HG02678 (cell line): ENCODE data around the gene ARID3A.
"Not testable (repeated sequence)": the region's sequence is repeated elsewhere in the genome, so short reads cannot be mapped to it uniquely, and the experiment has no call there.

Experiments
- ATAC-seq: cut with Tn5 transposase; IDR thresholded peaks from one replicate; pipeline ENCODE4 v1.9.1; 2021; ENCODE audit warnings: mild to moderate bottlenecking, moderate library complexity; ENCODE audit not compliant: unreplicated experiment

Gene ARID3A, protein sequence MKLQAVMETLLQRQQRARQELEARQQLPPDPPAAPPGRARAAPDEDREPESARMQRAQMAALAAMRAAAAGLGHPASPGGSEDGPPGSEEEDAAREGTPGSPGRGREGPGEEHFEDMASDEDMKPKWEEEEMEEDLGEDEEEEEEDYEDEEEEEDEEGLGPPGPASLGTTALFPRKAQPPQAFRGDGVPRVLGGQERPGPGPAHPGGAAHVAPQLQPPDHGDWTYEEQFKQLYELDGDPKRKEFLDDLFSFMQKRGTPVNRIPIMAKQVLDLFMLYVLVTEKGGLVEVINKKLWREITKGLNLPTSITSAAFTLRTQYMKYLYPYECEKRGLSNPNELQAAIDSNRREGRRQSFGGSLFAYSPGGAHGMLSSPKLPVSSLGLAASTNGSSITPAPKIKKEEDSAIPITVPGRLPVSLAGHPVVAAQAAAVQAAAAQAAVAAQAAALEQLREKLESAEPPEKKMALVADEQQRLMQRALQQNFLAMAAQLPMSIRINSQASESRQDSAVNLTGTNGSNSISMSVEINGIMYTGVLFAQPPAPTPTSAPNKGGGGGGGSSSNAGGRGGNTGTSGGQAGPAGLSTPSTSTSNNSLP

DNA sequence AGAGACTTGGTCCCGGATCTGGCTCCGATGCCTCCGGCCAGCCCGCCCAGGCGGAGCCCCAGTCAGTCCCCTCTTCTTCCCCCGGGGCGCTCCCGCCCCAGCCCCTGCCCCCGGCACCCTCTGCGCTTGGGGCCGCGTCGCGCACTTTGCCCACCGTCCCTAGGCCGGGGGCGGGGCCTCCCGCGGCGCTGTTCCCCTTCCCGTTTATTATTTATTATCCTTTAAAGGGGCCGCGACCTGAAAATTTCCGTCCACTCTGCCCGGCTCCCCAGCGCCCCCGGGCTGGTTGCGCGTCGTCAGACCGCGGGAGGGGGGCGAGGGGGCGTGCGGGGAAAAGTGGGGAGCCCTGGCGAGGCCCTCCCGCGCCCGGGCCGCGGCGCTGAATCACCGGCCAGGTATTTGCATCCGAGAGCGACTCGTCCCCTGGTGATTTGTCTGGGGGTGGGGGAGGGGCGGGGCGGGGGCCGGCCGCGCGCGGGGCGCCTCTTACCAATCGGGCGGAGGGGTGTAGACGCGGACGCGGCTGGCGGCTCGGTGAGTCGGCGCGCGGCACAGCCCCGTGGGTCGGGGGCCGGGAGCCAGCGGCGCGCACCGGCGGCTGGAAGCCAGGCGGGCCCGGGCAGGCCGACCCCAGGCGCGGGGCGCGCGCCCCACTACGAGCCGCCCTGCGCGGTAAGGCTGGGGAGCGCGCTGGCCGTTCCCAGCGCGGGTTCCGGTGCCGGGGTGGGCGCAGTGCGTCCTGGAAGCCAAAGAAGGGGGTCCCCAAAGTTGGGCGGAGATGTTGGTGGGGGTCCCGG, at the start of gene ARID3A:
Gene ARID3A, plus strand, starts transcription at position 510 of the 797 bp plus-strand sequence. CDS start 3,494 bp downstream, outside the sequence.
- peak; percentile 62 for ATAC-seq

DNA sequence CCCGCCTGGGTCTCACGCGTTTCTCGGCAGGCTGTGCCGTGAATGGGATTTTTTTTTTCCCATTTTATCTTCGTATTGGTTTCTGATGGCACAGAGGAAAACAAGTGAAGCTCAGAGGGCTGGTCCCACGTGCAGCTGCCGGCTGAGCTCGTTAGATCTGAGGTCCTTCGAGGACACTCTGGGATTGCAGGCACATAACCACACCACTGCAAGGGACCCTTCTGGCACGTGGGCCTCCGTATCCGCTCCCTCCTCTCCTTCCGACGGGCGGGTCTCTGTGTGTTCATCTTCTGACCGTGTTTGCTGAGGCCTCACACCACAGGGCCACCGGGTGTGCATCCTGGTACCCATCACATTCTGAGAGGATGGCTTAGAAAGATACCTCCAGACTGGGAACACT, 49.7 kb upstream of the ARID3A start:
- ATAC-seq: no peak

DNA sequence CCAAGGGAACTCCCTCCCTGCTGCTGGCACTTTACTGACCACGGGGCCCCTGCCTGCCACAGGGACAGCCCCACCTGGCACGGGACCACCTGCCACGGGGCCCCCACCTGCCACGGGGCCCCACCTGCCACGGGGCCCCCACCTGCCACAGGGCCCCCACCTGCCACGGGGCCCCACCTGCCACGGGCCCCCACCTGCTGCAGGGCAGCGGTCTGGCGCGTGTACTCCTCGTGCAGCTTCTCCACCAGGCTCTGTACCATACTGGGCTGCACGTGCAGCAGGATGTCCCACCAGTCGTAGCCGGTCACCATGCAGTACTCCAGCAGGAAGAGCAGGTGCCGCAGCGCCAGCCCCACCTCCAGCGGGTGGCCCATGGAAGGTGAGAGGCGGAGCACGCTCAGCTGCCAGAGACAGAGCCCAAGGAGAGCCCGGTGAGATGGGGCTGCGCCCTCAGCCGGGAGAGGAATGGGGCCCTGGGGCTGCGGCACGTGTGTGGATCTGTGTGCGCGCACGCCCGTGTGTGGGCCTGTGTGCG, 49.0 kb upstream of the ARID3A start:
- no peak for ATAC-seq

DNA sequence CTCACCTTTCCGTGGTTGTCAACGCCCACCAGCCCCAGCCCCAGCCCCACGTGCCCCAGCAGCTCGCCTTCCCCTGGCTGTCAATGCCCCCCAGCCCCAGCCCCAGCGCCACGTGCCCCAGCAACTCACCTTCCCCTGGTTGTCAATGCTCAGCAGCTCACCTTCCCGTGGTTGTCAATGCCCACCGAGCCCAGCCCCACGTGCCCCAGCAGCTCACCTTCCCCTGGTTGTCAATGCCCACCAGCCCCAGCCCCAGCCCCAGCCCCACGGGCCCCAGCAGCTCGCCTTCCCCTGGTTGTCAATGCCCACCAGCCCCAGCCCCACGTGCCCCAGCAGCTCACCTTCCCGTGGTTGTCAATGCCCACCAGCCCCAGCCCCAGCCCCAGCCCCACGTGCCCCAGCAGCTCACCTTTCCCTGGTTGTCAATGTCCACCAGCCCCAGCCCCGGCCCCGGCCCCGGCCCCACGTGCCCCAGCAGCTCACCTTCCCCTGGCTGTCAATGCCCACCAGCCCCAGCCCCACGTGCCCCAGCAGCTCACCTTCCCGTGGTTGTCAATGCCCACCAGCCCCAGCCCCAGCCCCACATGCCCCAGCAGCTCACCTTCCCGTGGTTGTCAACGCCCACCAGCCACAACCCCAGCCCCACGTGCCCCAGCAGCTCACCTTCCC, 47.7 kb upstream of the ARID3A start:
- not testable (repeated sequence) for ATAC-seq

DNA sequence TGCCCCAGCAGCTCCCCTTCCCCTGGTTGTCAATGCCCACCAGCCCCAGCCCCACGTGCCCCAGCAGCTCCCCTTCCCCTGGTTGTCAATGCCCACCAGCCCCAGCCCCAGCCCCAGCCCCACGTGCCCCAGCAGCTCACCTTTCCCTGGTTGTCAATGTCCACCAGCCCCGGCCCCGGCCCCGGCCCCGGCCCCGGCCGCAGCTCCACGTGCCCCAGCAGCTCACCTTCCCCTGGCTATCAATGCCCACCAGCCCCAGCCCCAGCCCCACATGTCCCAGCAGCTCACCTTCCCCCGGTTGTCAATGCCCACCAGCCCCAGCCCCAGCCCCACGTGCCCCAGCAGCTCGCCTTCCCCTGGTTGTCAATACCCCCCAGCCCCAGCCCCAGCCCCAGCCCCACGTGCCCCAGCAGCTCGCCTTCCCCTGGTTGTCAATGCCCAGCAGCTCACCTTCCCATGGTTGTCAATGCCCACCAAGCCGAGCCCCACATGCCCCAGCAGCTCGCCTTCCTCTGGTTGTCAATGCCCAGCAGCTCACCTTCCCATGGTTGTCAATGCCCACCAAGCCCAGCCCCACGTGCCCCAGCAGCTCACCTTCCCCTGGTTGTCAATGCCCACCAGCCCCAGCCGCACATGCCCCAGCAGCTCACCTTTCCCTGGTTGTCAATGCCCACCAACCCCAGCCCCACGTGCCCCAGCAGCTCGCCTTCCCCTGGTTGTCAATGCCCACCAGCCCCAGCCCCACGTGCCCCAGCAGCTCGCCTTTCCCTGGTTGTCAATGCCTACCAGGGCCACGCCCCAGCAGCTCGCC, 46.9 kb upstream of the ARID3A start:
- not testable (repeated sequence) for ATAC-seq

DNA sequence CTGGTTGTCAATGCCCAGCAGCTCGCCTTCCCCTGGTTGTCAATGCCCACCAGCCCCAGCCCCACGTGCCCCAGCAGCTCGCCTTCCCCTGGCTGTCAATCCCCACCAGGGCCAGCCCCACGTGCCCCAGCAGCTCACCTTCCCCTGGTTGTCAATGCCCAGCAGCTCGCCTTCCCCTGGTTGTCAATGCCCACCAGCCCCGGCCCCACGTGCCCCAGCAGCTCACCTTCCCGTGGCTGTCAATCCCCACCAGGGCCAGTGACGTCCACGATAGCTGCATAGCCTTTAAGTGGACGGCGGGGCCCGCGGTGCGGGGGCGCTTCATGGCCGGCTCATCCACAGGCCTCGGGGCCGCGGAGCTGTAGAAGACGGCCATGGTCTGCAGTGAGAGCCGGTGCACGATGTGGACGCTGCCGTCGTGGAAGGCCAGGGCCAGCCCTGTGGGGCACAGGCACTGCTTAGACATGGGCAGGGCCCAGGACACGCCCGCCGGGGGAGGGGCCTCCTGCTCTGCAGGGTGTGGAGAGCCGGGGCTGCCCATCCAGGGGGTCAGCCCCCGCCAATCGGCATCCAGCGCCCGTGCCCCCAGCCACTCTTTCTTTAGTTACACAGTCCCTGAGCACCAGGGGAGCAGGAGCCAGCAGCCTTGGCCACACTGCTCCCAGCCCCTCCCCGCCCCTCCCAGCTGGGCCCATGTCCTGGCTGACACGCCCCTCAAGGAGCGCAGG, 46.0 kb upstream of the ARID3A start:
- ATAC-seq: no peak

DNA sequence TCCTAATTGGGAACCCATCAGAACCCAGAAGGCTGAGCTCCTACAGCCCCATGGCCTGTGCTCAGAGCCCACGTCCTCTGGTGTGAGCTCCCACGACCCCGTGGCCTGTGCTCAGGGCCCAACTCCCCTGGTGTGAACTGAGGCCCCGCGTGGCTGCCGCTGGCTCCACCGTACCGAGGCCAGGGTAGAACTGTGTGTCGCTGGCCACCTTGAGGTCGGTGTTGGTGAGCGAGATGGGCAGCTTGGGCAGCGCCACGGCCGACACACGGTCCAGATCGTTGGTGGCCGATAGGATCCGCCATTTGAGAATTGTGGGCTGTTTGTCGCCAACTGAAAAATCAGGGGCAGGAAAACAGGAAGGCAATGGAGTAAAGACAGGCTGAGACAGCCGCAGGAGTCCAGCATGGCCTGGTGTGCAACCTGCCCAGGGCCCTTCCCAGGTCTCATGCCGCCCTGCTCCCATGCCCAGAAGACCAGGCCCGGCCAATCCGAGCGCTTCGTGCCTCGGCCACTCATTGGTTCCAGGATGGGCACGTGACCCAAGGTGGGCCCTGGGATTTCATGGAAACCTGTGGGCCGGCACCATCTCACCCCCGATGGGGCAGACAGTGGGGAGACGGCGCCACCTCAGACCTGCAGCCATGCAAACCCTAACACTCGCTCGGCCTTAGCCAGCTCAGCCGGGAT, 44.3 kb upstream of the ARID3A start:
- ATAC-seq: no peak

DNA sequence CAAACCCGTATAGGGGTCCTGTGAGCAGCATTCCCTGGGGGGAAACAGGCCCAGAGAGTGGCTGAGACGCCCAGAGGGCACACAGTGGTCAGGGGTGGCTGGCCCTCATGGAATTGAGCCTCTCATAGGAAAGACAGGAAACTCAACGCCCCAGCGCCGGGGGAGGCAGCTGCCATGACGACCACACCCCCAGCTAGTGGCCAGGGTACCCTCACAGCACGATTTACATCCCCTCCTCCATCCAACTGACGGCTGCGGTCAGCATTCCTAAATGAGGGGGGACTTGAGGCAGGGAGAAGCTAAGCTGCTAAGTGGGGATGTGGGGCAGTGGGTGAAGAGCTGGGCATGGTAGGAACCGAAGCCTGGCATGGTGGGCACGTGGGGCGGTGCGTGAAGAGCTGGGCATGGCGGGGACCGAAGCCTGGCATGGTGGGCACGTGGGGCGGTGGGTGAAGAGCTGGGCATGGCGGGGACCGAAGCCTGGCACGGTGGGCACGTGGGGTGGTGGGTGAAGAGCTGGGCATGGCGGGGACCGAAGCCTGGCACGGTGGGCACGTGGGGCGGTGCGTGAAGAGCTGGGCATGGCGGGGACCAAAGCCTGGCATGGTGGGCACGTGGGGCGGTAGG, 42.9 kb upstream of the ARID3A start:
- ATAC-seq: no peak

DNA sequence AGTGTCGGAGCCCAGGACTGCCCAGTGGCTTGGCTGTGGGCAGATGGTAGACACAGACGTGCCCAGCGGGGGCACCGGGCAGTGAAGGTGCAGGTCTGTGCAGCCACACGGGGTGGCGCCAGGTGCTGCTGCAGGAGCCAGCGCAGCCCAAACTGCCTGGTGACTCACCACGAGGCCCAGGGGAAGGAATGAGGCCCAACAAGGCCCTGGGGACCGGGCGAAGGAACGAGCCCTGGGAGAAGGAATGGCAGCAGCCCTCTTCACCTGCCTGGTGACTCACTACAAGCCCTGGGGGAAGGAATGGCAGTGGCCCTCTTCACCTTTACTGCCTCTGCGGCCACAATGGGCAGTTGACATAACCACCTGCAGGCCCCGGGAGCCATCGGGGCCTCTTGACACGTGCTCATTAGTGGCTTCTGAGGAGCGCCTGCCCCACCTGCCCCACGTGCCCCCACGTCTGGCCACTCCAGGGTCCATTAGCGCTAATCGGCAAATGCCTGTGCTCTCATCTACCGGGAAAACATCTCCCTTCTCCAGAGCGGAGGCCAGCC, 42.1 kb upstream of the ARID3A start:
- ATAC-seq: no peak

DNA sequence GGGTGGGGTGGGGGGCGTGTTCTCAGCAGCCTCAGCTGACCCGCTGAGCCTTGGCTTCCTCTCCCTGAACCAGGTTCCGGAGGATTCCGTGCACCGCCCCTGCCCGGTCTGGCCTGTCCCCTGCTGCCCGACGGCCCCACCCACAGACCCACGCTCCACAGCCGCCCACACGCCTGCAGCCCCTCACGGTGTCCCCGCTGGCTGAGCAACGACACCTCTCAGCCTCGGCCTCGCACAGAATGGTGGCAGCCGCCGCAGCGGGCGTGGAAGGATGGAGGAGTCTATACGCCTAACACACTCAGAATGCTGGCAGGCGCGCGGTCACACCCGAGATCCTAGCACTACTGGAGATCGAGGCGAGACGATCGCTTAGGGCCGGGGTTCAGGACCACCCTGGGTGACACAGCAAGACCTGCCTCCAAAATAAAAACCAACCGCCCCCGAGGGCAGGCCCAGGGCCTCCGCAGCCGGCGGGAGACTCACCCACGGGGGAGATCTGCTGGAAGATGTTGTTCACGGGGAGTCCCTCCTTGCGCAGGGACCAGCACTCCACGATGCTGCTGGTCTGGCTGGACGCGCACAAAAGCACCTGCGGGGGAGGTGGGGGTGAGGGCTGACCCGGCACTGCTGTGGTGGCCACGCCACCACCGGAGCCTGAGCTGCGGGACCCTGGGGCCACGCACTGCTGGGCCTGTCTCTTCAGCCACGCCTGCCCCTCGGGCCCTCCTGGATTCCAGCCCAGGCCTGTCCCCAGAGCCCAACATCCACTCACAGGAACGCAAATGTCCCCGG, 41.2 kb upstream of the ARID3A start:
- no peak for ATAC-seq

DNA sequence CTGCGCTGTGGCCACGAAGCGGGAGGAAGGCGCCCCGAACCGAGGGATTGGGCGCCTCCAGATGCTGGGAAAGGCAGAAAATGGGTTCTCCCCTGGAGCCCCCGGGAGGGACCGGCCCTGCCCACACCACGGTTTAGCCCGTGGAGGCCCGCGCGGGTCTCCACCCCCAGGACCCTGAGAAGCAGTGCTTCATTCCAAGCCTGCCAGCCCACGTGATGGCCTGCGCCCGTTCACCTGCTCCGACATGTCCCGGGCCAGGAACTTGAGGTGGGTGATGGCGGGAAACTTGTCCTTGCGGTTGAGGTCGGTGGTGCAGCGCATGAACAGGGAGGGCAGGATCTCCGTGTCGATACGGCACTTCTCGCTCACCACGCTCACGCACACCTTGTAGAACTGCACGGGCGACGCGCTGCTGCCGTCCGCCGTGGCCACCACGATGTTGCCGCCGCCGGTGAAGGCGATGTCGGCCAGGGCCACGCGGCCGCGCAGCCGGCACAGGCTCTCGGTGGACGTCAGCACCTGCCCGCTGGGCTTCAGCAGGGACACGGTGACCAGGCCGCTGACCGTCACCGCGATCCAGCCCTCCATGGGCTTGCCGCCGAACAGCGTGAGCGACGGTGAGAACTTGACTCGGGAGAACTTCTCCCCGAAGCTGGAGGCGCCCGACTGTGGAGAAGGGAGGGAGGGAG, 40.2 kb upstream of the ARID3A start:
- ATAC-seq: no peak

DNA sequence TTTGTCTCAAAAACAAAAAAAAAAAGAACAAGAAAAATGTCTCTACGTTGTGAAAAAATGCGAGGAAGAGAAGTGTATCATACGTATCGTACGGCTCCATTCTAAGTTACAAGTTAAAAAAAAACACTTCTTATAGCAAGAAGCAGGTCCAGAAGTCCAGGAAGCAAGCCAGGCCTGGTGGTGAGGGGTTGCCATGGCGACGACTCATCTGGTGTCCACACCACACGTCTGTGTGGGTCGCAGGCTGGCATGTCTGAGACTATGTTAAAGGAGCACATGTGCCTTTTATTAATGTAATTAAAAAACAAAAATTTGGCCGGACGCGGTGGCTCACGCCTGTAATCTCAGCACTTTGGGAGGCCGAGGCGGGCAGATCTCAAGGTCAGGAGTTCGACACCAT, 38.8 kb upstream of the ARID3A start:
- no peak for ATAC-seq

DNA sequence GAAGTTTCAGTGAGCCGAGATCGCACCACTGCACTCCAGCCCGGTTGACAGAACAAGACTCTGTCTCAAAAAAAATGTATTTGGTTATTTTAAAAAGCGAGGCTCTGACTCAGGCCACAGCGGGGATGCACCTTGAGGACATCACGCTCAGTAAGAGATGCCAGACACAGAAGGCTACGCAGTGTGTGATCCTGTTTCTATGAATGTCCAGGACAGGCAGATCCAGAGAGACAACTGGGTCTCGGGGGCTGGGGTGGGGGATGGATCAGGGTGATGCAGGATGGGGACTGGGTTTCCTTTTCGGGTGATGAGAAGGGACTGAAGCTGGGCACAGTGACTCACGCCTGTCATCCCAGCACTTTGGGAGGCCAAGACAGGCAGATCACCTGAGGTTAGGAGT, 38.2 kb upstream of the ARID3A start:
- ATAC-seq: no peak

DNA sequence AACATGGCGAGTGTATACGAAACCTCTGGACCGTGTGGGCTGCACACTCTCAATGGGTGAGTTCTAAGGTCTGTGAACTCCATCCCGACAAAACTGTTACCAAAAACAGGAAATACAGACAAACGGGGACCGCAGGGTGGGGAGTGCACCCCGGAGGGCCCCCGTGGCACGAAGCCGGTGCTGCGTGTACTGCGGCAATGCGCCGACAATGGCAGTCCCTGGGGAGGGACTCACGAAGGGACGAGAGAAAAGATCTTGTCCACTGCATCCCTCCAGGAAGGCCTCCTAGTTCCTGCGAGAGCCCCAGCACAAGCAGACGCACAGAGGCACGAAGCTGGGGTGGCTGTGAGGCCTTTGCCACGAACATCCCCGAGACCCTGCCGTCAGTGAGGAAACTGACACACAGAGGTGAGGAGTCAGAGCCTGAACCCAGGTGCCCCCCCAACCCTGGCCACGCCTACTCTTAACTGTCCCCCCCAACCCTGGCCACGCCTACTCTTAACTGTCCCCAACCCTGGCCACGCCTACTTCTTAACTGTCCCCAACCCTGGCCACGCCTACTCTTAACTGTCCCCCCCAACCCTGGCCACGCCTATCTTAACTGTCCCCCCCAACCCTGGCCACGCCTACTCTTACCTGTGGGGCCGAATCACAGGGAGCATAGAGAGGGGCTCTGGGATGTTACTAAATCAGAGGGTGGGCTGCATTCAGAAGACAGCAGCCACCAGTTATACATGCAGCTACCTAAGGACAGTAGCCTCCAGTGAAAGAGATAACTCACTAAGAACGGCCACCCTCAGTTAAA, 37.1 kb upstream of the ARID3A start:
- ATAC-seq: no peak

DNA sequence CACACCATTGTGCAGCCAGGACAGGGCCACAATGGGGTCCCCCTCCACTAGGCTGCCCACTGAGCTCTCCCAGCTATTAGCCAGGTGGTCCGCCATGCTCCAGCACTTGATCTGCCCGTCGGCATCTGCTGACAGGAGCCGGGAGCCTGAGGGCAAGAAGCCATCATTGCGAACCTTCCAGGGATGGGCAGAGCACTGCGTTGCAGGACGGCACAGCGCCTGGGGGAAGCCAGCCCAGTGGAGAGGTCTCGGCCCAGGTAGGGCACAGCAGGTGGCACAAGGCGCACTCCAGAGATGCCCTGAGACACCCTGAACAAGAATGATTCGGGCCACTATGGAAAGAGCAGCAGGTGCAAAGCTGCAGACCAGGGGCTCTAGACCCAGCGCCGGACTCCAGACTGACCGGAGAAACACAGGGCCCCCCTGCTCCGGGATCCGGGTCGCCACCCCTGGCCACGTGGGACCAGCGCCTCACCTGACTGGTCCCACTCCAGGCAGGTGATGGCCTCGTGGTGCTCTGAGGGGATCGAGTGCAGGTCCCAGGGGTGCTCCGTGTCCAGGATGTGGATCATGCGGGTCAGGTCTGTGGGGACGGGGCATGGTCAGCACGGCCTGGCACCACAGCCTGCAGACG, 36.1 kb upstream of the ARID3A start:
- ATAC-seq: no peak
